ENCODE data around the gene MGAT5.

MGAT5 gene

GRCh38 chr2:134451347-134451630, 197.4 kb downstream of the MGAT5 start:
- ATAC-seq (replicated peaks), result no peak
- no peaks in the 10 kb centered on the region for H3K27me3 Mint-ChIP-seq
- no peak overlapping the region for H3K4me3 Mint-ChIP-seq
- peak overlapping the region; percentile 38 to 86 for H3K27ac Mint-ChIP-seq
- H3K9me3 Mint-ChIP-seq, result no peaks in the 10 kb centered on the region
- no peak for DNase-seq
- peaks cover 2 to 4% of the 10 kb centered on the region in 2 donors for H3K4me1 Mint-ChIP-seq (ENCODE audit: low read depth in 2 of 2)
- H3K36me3 Mint-ChIP-seq (ENCODE audit: insufficient read depth), result peaks cover 21% of the 10 kb centered on the region

GRCh38 chr2:134452042-134452733, 198.3 kb downstream of the MGAT5 start:
- Mint-ChIP-seq H3K27ac (peak overlapping the region in 1 of 2 donors; percentile 38), H3K36me3 (ENCODE audit: insufficient read depth) (peaks cover 21% of the 10 kb centered on the region), H3K9me3 (no peaks in the 10 kb centered on the region), H3K4me1 (ENCODE audit: low read depth in 2 of 2) (peaks cover 2 to 4% of the 10 kb centered on the region in 2 donors), H3K27me3 (no peaks in the 10 kb centered on the region), H3K4me3 (no peak overlapping the region)
- no peak for DNase-seq
- no peak for ATAC-seq (replicated peaks)

- Mint-ChIP-seq H3K36me3 (ENCODE audit: insufficient read depth) (peaks cover 21% of the 10 kb centered on the region), H3K27ac (no peak overlapping the region), H3K4me3 (no peak overlapping the region)
Observed at GRCh38 chr2:134453476-134453875, 199.6 kb downstream of the MGAT5 start.

GRCh38 chr2:134453973-134454372, 200.1 kb downstream of the MGAT5 start:
- Mint-ChIP-seq H3K27ac (peak overlapping the region in 1 of 2 donors; percentile 32), H3K4me3 (no peak overlapping the region), H3K9me3 (no peaks in the 10 kb centered on the region), H3K4me1 (ENCODE audit: low read depth in 2 of 2) (peaks cover 2 to 4% of the 10 kb centered on the region in 2 donors), H3K36me3 (ENCODE audit: insufficient read depth) (peaks cover 21% of the 10 kb centered on the region), H3K27me3 (no peaks in the 10 kb centered on the region)
- no peak for ATAC-seq (replicated peaks)
- no peak for DNase-seq

More at GRCh38 chr2:134453476-134453875, 199.6 kb downstream of the MGAT5 start:
- ATAC-seq (replicated peaks), result no peak
- H3K9me3 Mint-ChIP-seq, result no peaks in the 10 kb centered on the region
- peaks cover 2 to 4% of the 10 kb centered on the region in 2 donors for H3K4me1 Mint-ChIP-seq (ENCODE audit: low read depth in 2 of 2)
- no peaks in the 10 kb centered on the region for H3K27me3 Mint-ChIP-seq
- DNase-seq, result no peak

- Mint-ChIP-seq H3K4me3 (no peak overlapping the region), H3K27me3 (no peaks in the 10 kb centered on the region), H3K9me3 (no peaks in the 10 kb centered on the region), H3K4me1 (ENCODE audit: low read depth in 2 of 2) (peaks cover 2 to 4% of the 10 kb centered on the region in 2 donors), H3K27ac (peak overlapping the region in 1 of 2 donors; percentile 32), H3K36me3 (ENCODE audit: insufficient read depth) (peaks cover 24% of the 10 kb centered on the region)
- no peak for DNase-seq
- no peak for ATAC-seq (replicated peaks)
Observed at GRCh38 chr2:134454426-134454825, 200.6 kb downstream of the MGAT5 start.

- Mint-ChIP-seq H3K9me3 (no peaks in the 10 kb centered on the region), H3K27me3 (no peaks in the 10 kb centered on the region), H3K27ac (no peak overlapping the region), H3K4me1 (ENCODE audit: low read depth in 2 of 2) (peaks cover 2 to 4% of the 10 kb centered on the region in 2 donors), H3K4me3 (no peak overlapping the region), H3K36me3 (ENCODE audit: insufficient read depth) (peaks cover 22% of the 10 kb centered on the region)
- ATAC-seq (replicated peaks), result no peak
- no peak for DNase-seq
Observed at GRCh38 chr2:134454931-134455330, 201.1 kb downstream of the MGAT5 start.

GRCh38 chr2:134455426-134455825, 201.6 kb downstream of the MGAT5 start:
- Mint-ChIP-seq H3K9me3 (no peaks in the 10 kb centered on the region), H3K36me3 (ENCODE audit: insufficient read depth) (peaks cover 20% of the 10 kb centered on the region), H3K27ac (no peak overlapping the region), H3K27me3 (no peaks in the 10 kb centered on the region), H3K4me3 (no peak overlapping the region), H3K4me1 (ENCODE audit: low read depth in 2 of 2) (peaks cover 2 to 4% of the 10 kb centered on the region in 2 donors)
- ATAC-seq (replicated peaks) (no peak), DNase-seq (no peak)

GRCh38 chr2:134457353-134457752, 203.5 kb downstream of the MGAT5 start:
- Mint-ChIP-seq H3K9me3 (no peaks in the 10 kb centered on the region), H3K4me3 (no peak overlapping the region), H3K27me3 (peaks cover 0 to 3% of the 10 kb centered on the region in 2 donors), H3K36me3 (ENCODE audit: insufficient read depth) (peaks cover 14% of the 10 kb centered on the region), H3K4me1 (ENCODE audit: low read depth in 2 of 2) (peaks cover 0 to 3% of the 10 kb centered on the region in 2 donors), H3K27ac (no peak overlapping the region)
- DNase-seq, result no peak
- no peak for ATAC-seq (replicated peaks)

GRCh38 chr2:134457765-134458472, 204.0 kb downstream of the MGAT5 start:
- DNase-seq, result no peak
- Mint-ChIP-seq H3K9me3 (no peaks in the 10 kb centered on the region), H3K36me3 (ENCODE audit: insufficient read depth) (peaks cover 14% of the 10 kb centered on the region), H3K27ac (peak overlapping the region in 1 of 2 donors; percentile 23), H3K4me3 (no peak overlapping the region), H3K27me3 (peaks cover 0 to 8% of the 10 kb centered on the region in 2 donors), H3K4me1 (ENCODE audit: low read depth in 2 of 2) (peaks cover 0 to 3% of the 10 kb centered on the region in 2 donors)
- ATAC-seq (replicated peaks), result no peak

GRCh38 chr2:134458473-134458853, 204.6 kb downstream of the MGAT5 start:
- peaks cover 0 to 8% of the 10 kb centered on the region in 2 donors for H3K27me3 Mint-ChIP-seq
- H3K4me3 Mint-ChIP-seq, result no peak overlapping the region
- H3K9me3 Mint-ChIP-seq, result no peaks in the 10 kb centered on the region
- no peak for ATAC-seq (replicated peaks)
- H3K4me1 Mint-ChIP-seq (ENCODE audit: low read depth in 2 of 2), result peaks cover 0 to 3% of the 10 kb centered on the region in 2 donors
- peak overlapping the region in 1 of 2 donors; percentile 23 for H3K27ac Mint-ChIP-seq
- DNase-seq, result no peak
- peaks cover 14% of the 10 kb centered on the region for H3K36me3 Mint-ChIP-seq (ENCODE audit: insufficient read depth)

- Mint-ChIP-seq H3K36me3 (ENCODE audit: insufficient read depth) (peaks cover 14% of the 10 kb centered on the region), H3K4me1 (ENCODE audit: low read depth in 2 of 2) (peaks cover 0 to 3% of the 10 kb centered on the region in 2 donors), H3K27ac (no peak overlapping the region), H3K27me3 (peaks cover 0 to 8% of the 10 kb centered on the region in 2 donors), H3K4me3 (no peak overlapping the region), H3K9me3 (no peaks in the 10 kb centered on the region)
- ATAC-seq (replicated peaks) (no peak), DNase-seq (no peak)
Observed at GRCh38 chr2:134458950-134459349, 205.1 kb downstream of the MGAT5 start.

- Mint-ChIP-seq H3K36me3 (ENCODE audit: insufficient read depth) (peaks cover 9% of the 10 kb centered on the region), H3K27me3 (peaks cover 0 to 8% of the 10 kb centered on the region in 2 donors), H3K9me3 (no peaks in the 10 kb centered on the region), H3K4me3 (no peak overlapping the region), H3K4me1 (ENCODE audit: low read depth in 2 of 2) (peaks cover 0 to 3% of the 10 kb centered on the region in 2 donors), H3K27ac (peak overlapping the region in 1 of 2 donors; percentile 27)
- DNase-seq (no peak), ATAC-seq (replicated peaks) (no peak)
Observed at GRCh38 chr2:134459706-134460406, 206.0 kb downstream of the MGAT5 start.

- peak; percentile 5 to 16 (median 15) for DNase-seq
- peak; percentile 61 for ATAC-seq (replicated peaks)
- peak overlapping the region in 1 of 2 donors; percentile 44 for H3K27ac Mint-ChIP-seq
Observed at GRCh38 chr2:134460583-134460998, 206.7 kb downstream of the MGAT5 start.

More at GRCh38 chr2:134460583-134460998, 206.7 kb downstream of the MGAT5 start:
- H3K27me3 Mint-ChIP-seq, result peaks cover 0 to 8% of the 10 kb centered on the region in 2 donors
- H3K4me1 Mint-ChIP-seq (ENCODE audit: low read depth in 2 of 2), result peaks cover 0 to 3% of the 10 kb centered on the region in 2 donors
- peaks cover 6% of the 10 kb centered on the region for H3K36me3 Mint-ChIP-seq (ENCODE audit: insufficient read depth)
- no peak overlapping the region for H3K4me3 Mint-ChIP-seq
- H3K9me3 Mint-ChIP-seq, result no peaks in the 10 kb centered on the region

Data from effector memory CD8-positive, alpha-beta T cell (primary cell).